ENCODE results near the gene SUGCT.

SUGCT gene

GRCh38 chr7:40356871-40357709 is 222.3 kb downstream of the SUGCT start:
- no peaks in the 10 kb centered on the region for H3K9me3 ChIP-seq (replicated peaks; ENCODE audit: insufficient read depth, low read length)
- no peak overlapping the region for H3K4me2 ChIP-seq (ENCODE audit: low read depth, low read length)
- no peak overlapping the region for H3K9ac ChIP-seq (ENCODE audit: low read length)
- H3K4me3 ChIP-seq (ENCODE audit: low read length), result no peak overlapping the region
- no peaks in the 10 kb centered on the region for H3K4me1 ChIP-seq (ENCODE audit: low read length)
- no peak overlapping the region for H3K27ac ChIP-seq (ENCODE audit: low read length)
- TF ChIP-seq EZH2 (optimal IDR thresholded peaks at IDR 0.05; ENCODE audit: low read depth, low read length) (no peak), CTCF (IDR thresholded peaks at IDR 0.05; ENCODE audit: low read length) (no peak), EZH2phosphoT487 (IDR thresholded peaks at IDR 0.05; ENCODE audit: low read length) (no peak)
- no peak overlapping the region for H2AFZ ChIP-seq (ENCODE audit: low read length)
- H3K27me3 ChIP-seq (replicated peaks; ENCODE audit: insufficient read depth, low read length), result no peaks in the 10 kb centered on the region
- no peak for DNase-seq
- H3K36me3 ChIP-seq (replicated peaks; ENCODE audit: insufficient read depth, low read length), result no peaks in the 10 kb centered on the region
- H3K79me2 ChIP-seq (ENCODE audit: low read length), result no peaks in the 10 kb centered on the region
- no peaks in the 10 kb centered on the region for H3K9me2 ChIP-seq (replicated peaks; ENCODE audit: insufficient read depth, low read length)
- no peaks in the 10 kb centered on the region for H3F3A ChIP-seq (ENCODE audit: insufficient read depth, low read length)
- no peaks in the 10 kb centered on the region for H4K20me1 ChIP-seq (ENCODE audit: insufficient read depth, low read length)

GRCh38 chr7:40369641-40370277 is 235.0 kb downstream of the SUGCT start:
- Histone ChIP-seq H3K27ac (ENCODE audit: low read length) (no peak overlapping the region), H3K4me3 (ENCODE audit: low read length) (no peak overlapping the region), H3F3A (ENCODE audit: insufficient read depth, low read length) (no peaks in the 10 kb centered on the region), H3K4me2 (ENCODE audit: low read depth, low read length) (no peak overlapping the region), H3K79me2 (ENCODE audit: low read length) (no peaks in the 10 kb centered on the region), H3K9me3 (replicated peaks; ENCODE audit: insufficient read depth, low read length) (no peaks in the 10 kb centered on the region), H4K20me1 (ENCODE audit: insufficient read depth, low read length) (no peaks in the 10 kb centered on the region), H2AFZ (ENCODE audit: low read length) (no peak overlapping the region), H3K9me2 (replicated peaks; ENCODE audit: insufficient read depth, low read length) (no peaks in the 10 kb centered on the region), H3K27me3 (replicated peaks; ENCODE audit: insufficient read depth, low read length) (no peaks in the 10 kb centered on the region), H3K4me1 (ENCODE audit: low read length) (no peaks in the 10 kb centered on the region), H3K36me3 (replicated peaks; ENCODE audit: insufficient read depth, low read length) (no peaks in the 10 kb centered on the region), H3K9ac (ENCODE audit: low read length) (no peak overlapping the region)
- DNase-seq, result no peak
- no peak for TF ChIP-seq CTCF (IDR thresholded peaks at IDR 0.05; ENCODE audit: low read length)
- no peak for TF ChIP-seq EZH2 (optimal IDR thresholded peaks at IDR 0.05; ENCODE audit: low read depth, low read length)
- TF ChIP-seq EZH2phosphoT487 (IDR thresholded peaks at IDR 0.05; ENCODE audit: low read length), result no peak

- Histone ChIP-seq H4K20me1 (ENCODE audit: insufficient read depth, low read length) (no peaks in the 10 kb centered on the region), H3K79me2 (ENCODE audit: low read length) (no peaks in the 10 kb centered on the region), H3K9ac (ENCODE audit: low read length) (no peak overlapping the region), H3K9me3 (replicated peaks; ENCODE audit: insufficient read depth, low read length) (no peaks in the 10 kb centered on the region), H2AFZ (ENCODE audit: low read length) (no peak overlapping the region), H3K27me3 (replicated peaks; ENCODE audit: insufficient read depth, low read length) (no peaks in the 10 kb centered on the region), H3K36me3 (replicated peaks; ENCODE audit: insufficient read depth, low read length) (no peaks in the 10 kb centered on the region), H3K9me2 (replicated peaks; ENCODE audit: insufficient read depth, low read length) (no peaks in the 10 kb centered on the region), H3F3A (ENCODE audit: insufficient read depth, low read length) (no peaks in the 10 kb centered on the region), H3K4me1 (ENCODE audit: low read length) (no peaks in the 10 kb centered on the region), H3K4me2 (ENCODE audit: low read depth, low read length) (no peak overlapping the region), H3K27ac (ENCODE audit: low read length) (no peak overlapping the region), H3K4me3 (ENCODE audit: low read length) (no peak overlapping the region)
- no peak for DNase-seq
- TF ChIP-seq EZH2phosphoT487 (IDR thresholded peaks at IDR 0.05; ENCODE audit: low read length) (no peak), CTCF (IDR thresholded peaks at IDR 0.05; ENCODE audit: low read length) (no peak)
These were observed 237.1 kb downstream of the SUGCT start for GRCh38 chr7:40371806-40372440.
